ENCODE data around the gene CCDC121.

- TF ChIP-seq CTCF (IDR thresholded peaks at IDR 0.05; ENCODE audit: low read depth, low read length, poor library complexity, severe bottlenecking) (no peak), EZH2phosphoT487 (IDR thresholded peaks at IDR 0.05; ENCODE audit: borderline replicate concordance, low read length) (no peak)
Measured at GRCh38 chr2:27593240-27593639, 35.6 kb downstream of the CCDC121 start.
